H9 (cell line): ENCODE results near the gene TPSB2. TPM values are rescaled to one million over a fixed set of nuclear protein-coding genes. Genes with fewer than 3 reads are reported as not detected.
"Not testable (repeated sequence)": the region's sequence is repeated elsewhere in the genome, so short reads cannot be mapped to it uniquely, and the experiment has no call there.

Source experiments
- DNase-seq: peaks from one replicate; pipeline ENCODE4 v3.0.0-alpha.2; 2017
- H2AFZ ChIP-seq: one replicate; pipeline ENCODE4 v1.6.1; 2013; ENCODE audit warnings: mild to moderate bottlenecking, low read length, control low read depth, moderate library complexity
- H2AK5ac ChIP-seq: 2 replicates; pipeline ENCODE4 v1.6.1; 2013; ENCODE audit warnings: low read length, control low read depth, mixed read lengths; ENCODE audit not compliant: insufficient read length
- H2BK120ac ChIP-seq: one replicate; pipeline ENCODE4 v1.6.1; 2013; ENCODE audit warnings: low read depth, mild to moderate bottlenecking, low read length, control low read depth, inconsistent platforms; ENCODE audit not compliant: poor library complexity, severe bottlenecking
- H2BK12ac ChIP-seq: 2 replicates; pipeline ENCODE4 v1.6.1; 2013; ENCODE audit warnings: low read length, control low read depth, mixed read lengths, low read depth; ENCODE audit not compliant: insufficient read length
- H2BK15ac ChIP-seq: 2 replicates; pipeline ENCODE4 v1.6.1; 2013; ENCODE audit warnings: low read depth, low read length, control low read depth
- H2BK20ac ChIP-seq: one replicate; pipeline ENCODE4 v1.6.1; 2013; ENCODE audit warnings: low read depth, mild to moderate bottlenecking, low read length, control low read depth, inconsistent platforms; ENCODE audit not compliant: poor library complexity, severe bottlenecking
- H2BK5ac ChIP-seq: 2 replicates; pipeline ENCODE4 v1.6.1; 2013; ENCODE audit warnings: low read length, control low read depth, mixed read lengths; ENCODE audit not compliant: insufficient read length
- H3K14ac ChIP-seq: 2 replicates; pipeline ENCODE4 v1.6.1; 2013; ENCODE audit warnings: low read length, control low read depth; ENCODE audit not compliant: insufficient read depth
- H3K18ac ChIP-seq: 2 replicates; pipeline ENCODE4 v1.6.1; 2013; ENCODE audit warnings: low read depth, mild to moderate bottlenecking, mixed read lengths, low read length, control low read depth; ENCODE audit not compliant: insufficient read length
- H3K23ac ChIP-seq: 2 replicates; pipeline ENCODE4 v1.6.1; 2013; ENCODE audit warnings: low read length, control low read depth, mixed read lengths, low read depth; ENCODE audit not compliant: insufficient read length
- H3K23me2 ChIP-seq: 2 replicates; pipeline ENCODE4 v1.6.1; 2013; ENCODE audit warnings: low read depth, mild to moderate bottlenecking, mixed read lengths, low read length, control low read depth; ENCODE audit not compliant: insufficient read length, poor library complexity, severe bottlenecking
- H3K27ac ChIP-seq: 2 replicates; pipeline ENCODE4 v1.5.1; 2013; ENCODE audit warnings: low read length, control low read depth, mixed read lengths, low read depth; ENCODE audit not compliant: insufficient read length
- H3K27me3 ChIP-seq: 2 replicates; pipeline ENCODE4 v1.6.1; 2013; ENCODE audit warnings: low read length, control low read depth, inconsistent platforms; ENCODE audit not compliant: insufficient read depth
- H3K4ac ChIP-seq: 2 replicates; pipeline ENCODE4 v1.6.1; 2013; ENCODE audit warnings: low read depth, mild to moderate bottlenecking, control low read depth, inconsistent platforms, low read length, moderate library complexity
- H3K4me1 ChIP-seq: 2 replicates; pipeline ENCODE4 v1.6.1; 2013; ENCODE audit warnings: low read length, control low read depth, inconsistent platforms; ENCODE audit not compliant: insufficient read depth
- H3K4me2 ChIP-seq: 2 replicates; pipeline ENCODE4 v1.6.1; 2013; ENCODE audit warnings: low read length, control low read depth, mixed read lengths; ENCODE audit not compliant: insufficient read length, insufficient read depth
- H3K56ac ChIP-seq: 2 replicates; pipeline ENCODE4 v1.6.1; 2013; ENCODE audit warnings: low read depth, mild to moderate bottlenecking, mixed read lengths, low read length, control low read depth; ENCODE audit not compliant: insufficient read length
- H3K79me1 ChIP-seq: 2 replicates; pipeline ENCODE4 v1.6.1; 2013; ENCODE audit warnings: low read depth, mild to moderate bottlenecking, moderate library complexity, low read length, control low read depth, inconsistent platforms; ENCODE audit not compliant: insufficient read depth, poor library complexity, severe bottlenecking
- H3K79me2 ChIP-seq: 2 replicates; pipeline ENCODE4 v1.6.1; 2013; ENCODE audit warnings: low read length, control low read depth, inconsistent platforms; ENCODE audit not compliant: insufficient read depth
- H3K9ac ChIP-seq: 2 replicates; pipeline ENCODE4 v1.6.1; 2013; ENCODE audit warnings: low read length, control low read depth, mixed read lengths; ENCODE audit not compliant: insufficient read length; ENCODE audit errors: extremely low read depth
- H3K9me3 ChIP-seq: one replicate; pipeline ENCODE4 v1.6.1; 2013; ENCODE audit warnings: low read depth, low read length, inconsistent platforms; ENCODE audit not compliant: control insufficient read depth
- H3T11ph ChIP-seq: one replicate; pipeline ENCODE4 v1.6.1; 2013; ENCODE audit warnings: mild to moderate bottlenecking, low read length, control low read depth, inconsistent platforms
- H4K20me1 ChIP-seq: one replicate; pipeline ENCODE4 v1.6.1; 2013; ENCODE audit not compliant: control insufficient read depth, insufficient read length, insufficient read depth
- H4K5ac ChIP-seq: 2 replicates; pipeline ENCODE4 v1.6.1; 2013; ENCODE audit warnings: low read depth, mild to moderate bottlenecking, mixed read lengths, low read length, control low read depth; ENCODE audit not compliant: insufficient read length
- H4K8ac ChIP-seq: replicated peaks from 2 replicates; pipeline ENCODE4 v1.6.1; 2013; ENCODE audit warnings: low read length, control low read depth, mixed read lengths, low read depth; ENCODE audit not compliant: insufficient read length
- H4K91ac ChIP-seq: 2 replicates; pipeline ENCODE4 v1.6.1; 2013; ENCODE audit warnings: low read depth, mild to moderate bottlenecking, moderate library complexity, mixed read lengths, low read length, control low read depth; ENCODE audit not compliant: insufficient read length
- H3K27ac Mint-ChIP-seq, 3 experiments: 2 replicates in 2 of 3; 3 replicates in 1 of 3; pipeline ENCODE4 v1.8.0; 2020 to 2021; ENCODE audit warnings: mixed read lengths in 3 of 3, mild to moderate bottlenecking in 1 of 3, moderate library complexity in 1 of 3
- H3K27me3 Mint-ChIP-seq: 2 replicates; pipeline ENCODE4 v1.8.0; 2021; ENCODE audit warnings: low read depth, mild to moderate bottlenecking, moderate library complexity, mixed read lengths
- H3K36me3 Mint-ChIP-seq, 3 experiments: 2 replicates in 2 of 3; 3 replicates in 1 of 3; pipeline ENCODE4 v1.8.0; 2020 to 2021; ENCODE audit warnings: low read depth in 3 of 3, mixed read lengths in 3 of 3; ENCODE audit not compliant: insufficient read depth in 1 of 3
- H3K4me1 Mint-ChIP-seq, 2 experiments: 2 replicates each; pipeline ENCODE4 v1.8.0; 2020; ENCODE audit warnings: mixed read lengths in 2 of 2
- H3K4me3 Mint-ChIP-seq, 2 experiments: 2 replicates in 1 of 2; 3 replicates in 1 of 2; pipeline ENCODE4 v1.8.0; 2020 to 2021; ENCODE audit warnings: mild to moderate bottlenecking in 2 of 2, mixed read lengths in 2 of 2, moderate library complexity in 1 of 2
- H3K9me3 Mint-ChIP-seq, 2 experiments: 2 replicates in 1 of 2; 3 replicates in 1 of 2; pipeline ENCODE4 v1.8.0; 2020; ENCODE audit warnings: mild to moderate bottlenecking in 2 of 2, mixed read lengths in 2 of 2, moderate library complexity in 1 of 2
- CTCF ChIP-seq: fragments of 200-600 bp; sonication (generic); conservative IDR thresholded peaks from 3 replicates; pipeline ENCODE4 v1.8.0; 2021; ENCODE audit warnings: antibody characterized with exemption, mild to moderate bottlenecking
- WGBS: extraction: QIAGEN DNeasy Blood & Tissue Kit; methylation state at CpG from one replicate; pipeline ENCODE4 v1.1.7; 2013; ENCODE audit warnings: missing lambda C conversion rate, low lambda C conversion rate, mixed read lengths; ENCODE audit not compliant: insufficient read length; ENCODE audit errors: extremely low coverage; 5-methylcytosine and 5-hydroxymethylcytosine counted together
- total RNA-seq: library from RNA; stranded (reverse); gene quantifications from 2 replicates; pipeline ENCODE4 v1.2.1, GENCODE V29; 2021

TPSB2 gene
- total RNA-seq, 1 experiment from 2014 or later: not detected

GRCh38 chr16:1199347-1200013, 30.5 kb downstream of the TPSB2 start:
- H3K4me1 Mint-ChIP-seq: peaks cover 0 to 6% of the 10 kb centered on the region in 2 experiments; a peak in 1 of 4 replicates
- no peak overlapping the region for H2BK12ac ChIP-seq
- no peak overlapping the region for H2AFZ ChIP-seq
- no peak overlapping the region for H3K4me3 Mint-ChIP-seq
- no peak overlapping the region for H4K8ac ChIP-seq
- H3K27me3 ChIP-seq: no peaks in the 10 kb centered on the region
- no peaks in the 10 kb centered on the region for H3K4me1 ChIP-seq
- H4K20me1 ChIP-seq: peaks cover 2% of the 10 kb centered on the region
- H3K4ac ChIP-seq: no peak overlapping the region
- no peak overlapping the region for H4K91ac ChIP-seq
- no peaks in the 10 kb centered on the region for H3K9me3 ChIP-seq
- H3K27ac ChIP-seq: no peak overlapping the region
- no peak overlapping the region for H2BK15ac ChIP-seq
- no peak for TF ChIP-seq CTCF
- H3K79me2 ChIP-seq: no peaks in the 10 kb centered on the region
- peaks cover 2% of the 10 kb centered on the region for H3K23me2 ChIP-seq
- no peak overlapping the region for H2AK5ac ChIP-seq
- no peak overlapping the region for H3T11ph ChIP-seq
- no CpG with 5 or more reads among the region's 19 CpGs for WGBS
- peaks cover 0 to 16% (median 15%) of the 10 kb centered on the region in 3 experiments; a peak in 6 of 7 replicates for H3K36me3 Mint-ChIP-seq
- no peak overlapping the region for H2BK20ac ChIP-seq
- H4K5ac ChIP-seq: no peak overlapping the region
- H3K56ac ChIP-seq: no peak overlapping the region
- H2BK120ac ChIP-seq: no peak overlapping the region
- H3K27me3 Mint-ChIP-seq: no peaks in the 10 kb centered on the region
- H3K9me3 Mint-ChIP-seq: no peaks in the 10 kb centered on the region
- no peaks in the 10 kb centered on the region for H3K79me1 ChIP-seq
- H3K9ac ChIP-seq: no peak overlapping the region
- no peak overlapping the region for H3K23ac ChIP-seq
- no peak overlapping the region for H3K14ac ChIP-seq
- H2BK5ac ChIP-seq: no peak overlapping the region
- H3K27ac Mint-ChIP-seq: peak overlapping the region in 2 of 3 experiments; percentile 73 to 74; a peak in 4 of 7 replicates
- no peak overlapping the region for H3K4me2 ChIP-seq
- H3K18ac ChIP-seq: no peak overlapping the region
- DNase-seq: no peak

GRCh38 chr16:1198671-1199346, 31.2 kb downstream of the TPSB2 start:
- H4K91ac ChIP-seq, H3K79me1 ChIP-seq, H3K18ac ChIP-seq, H2BK20ac ChIP-seq, H3K27ac ChIP-seq, H3T11ph ChIP-seq, H2BK5ac ChIP-seq, H2BK120ac ChIP-seq, H4K5ac ChIP-seq, H3K14ac ChIP-seq, H3K4me1 ChIP-seq, H2AFZ ChIP-seq, H3K4ac ChIP-seq, H3K4me2 ChIP-seq, H3K4me3 Mint-ChIP-seq, H3K27me3 ChIP-seq, H3K56ac ChIP-seq, H3K27ac Mint-ChIP-seq, H3K4me1 Mint-ChIP-seq, H3K27me3 Mint-ChIP-seq, H3K23me2 ChIP-seq, DNase-seq, H4K8ac ChIP-seq, H3K23ac ChIP-seq, H2AK5ac ChIP-seq, H3K9me3 ChIP-seq, H3K79me2 ChIP-seq, H2BK15ac ChIP-seq, H3K9me3 Mint-ChIP-seq, H2BK12ac ChIP-seq, H3K9ac ChIP-seq, H4K20me1 ChIP-seq: not testable (repeated sequence)
- peaks cover 0 to 16% (median 15%) of the 10 kb centered on the region in 3 experiments; a peak in 6 of 7 replicates for H3K36me3 Mint-ChIP-seq
- WGBS: no CpG with 5 or more reads among the region's 44 CpGs
